ENCODE data around the gene ADA.

ADA gene

DNA sequence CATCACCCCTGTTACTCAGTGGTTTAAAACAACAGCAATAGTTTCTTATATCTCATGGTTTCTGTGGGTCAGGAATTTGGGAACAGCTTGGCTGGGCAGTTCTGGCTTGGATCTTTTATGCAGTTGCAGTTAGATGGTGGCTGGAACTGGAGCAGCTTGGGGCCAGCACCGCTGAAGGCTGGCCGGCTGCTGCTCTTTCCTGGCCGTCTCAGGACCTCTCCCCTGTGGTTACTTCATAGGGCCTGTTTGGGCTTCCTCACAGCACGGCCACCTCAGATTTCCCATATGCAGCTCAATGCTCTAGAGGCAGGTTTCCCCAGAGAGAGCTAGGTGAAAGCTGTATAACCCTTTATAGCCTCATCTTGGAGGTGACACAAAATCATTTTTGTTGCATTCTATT is 53.6 kb downstream of the ADA start (continued):
- TF ChIP-seq, protein P1, sequence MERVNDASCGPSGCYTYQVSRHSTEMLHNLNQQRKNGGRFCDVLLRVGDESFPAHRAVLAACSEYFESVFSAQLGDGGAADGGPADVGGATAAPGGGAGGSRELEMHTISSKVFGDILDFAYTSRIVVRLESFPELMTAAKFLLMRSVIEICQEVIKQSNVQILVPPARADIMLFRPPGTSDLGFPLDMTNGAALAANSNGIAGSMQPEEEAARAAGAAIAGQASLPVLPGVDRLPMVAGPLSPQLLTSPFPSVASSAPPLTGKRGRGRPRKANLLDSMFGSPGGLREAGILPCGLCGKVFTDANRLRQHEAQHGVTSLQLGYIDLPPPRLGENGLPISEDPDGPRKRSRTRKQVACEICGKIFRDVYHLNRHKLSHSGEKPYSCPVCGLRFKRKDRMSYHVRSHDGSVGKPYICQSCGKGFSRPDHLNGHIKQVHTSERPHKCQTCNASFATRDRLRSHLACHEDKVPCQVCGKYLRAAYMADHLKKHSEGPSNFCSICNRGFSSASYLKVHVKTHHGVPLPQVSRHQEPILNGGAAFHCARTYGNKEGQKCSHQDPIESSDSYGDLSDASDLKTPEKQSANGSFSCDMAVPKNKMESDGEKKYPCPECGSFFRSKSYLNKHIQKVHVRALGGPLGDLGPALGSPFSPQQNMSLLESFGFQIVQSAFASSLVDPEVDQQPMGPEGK (CRISPR knock-in tag; IDR thresholded peaks at IDR 0.05; ENCODE audit: borderline replicate concordance): no peak
- TF ChIP-seq ZNF565 (CRISPR knock-in tag; conservative IDR thresholded peaks at IDR 0.05; ENCODE audit: low read depth): no peak
- TF ChIP-seq CSDC2 (CRISPR knock-in tag; IDR thresholded peaks at IDR 0.05): no peak
- no peak for TF ChIP-seq PPARA (CRISPR knock-in tag; IDR thresholded peaks at IDR 0.05; ENCODE audit: borderline replicate concordance)
- no peak for TF ChIP-seq ZFP30 (CRISPR knock-in tag; IDR thresholded peaks at IDR 0.05)
- no peak for TF ChIP-seq GLIS3 (CRISPR knock-in tag; IDR thresholded peaks at IDR 0.05)
- no peak for TF ChIP-seq RARB (CRISPR knock-in tag; IDR thresholded peaks at IDR 0.05)
- TF ChIP-seq ZC3H10 (CRISPR knock-in tag; IDR thresholded peaks at IDR 0.05): no peak
- TF ChIP-seq ESRRG (CRISPR knock-in tag; IDR thresholded peaks at IDR 0.05): no peak
- TF ChIP-seq OSR1 (CRISPR knock-in tag; IDR thresholded peaks at IDR 0.05): no peak

DNA sequence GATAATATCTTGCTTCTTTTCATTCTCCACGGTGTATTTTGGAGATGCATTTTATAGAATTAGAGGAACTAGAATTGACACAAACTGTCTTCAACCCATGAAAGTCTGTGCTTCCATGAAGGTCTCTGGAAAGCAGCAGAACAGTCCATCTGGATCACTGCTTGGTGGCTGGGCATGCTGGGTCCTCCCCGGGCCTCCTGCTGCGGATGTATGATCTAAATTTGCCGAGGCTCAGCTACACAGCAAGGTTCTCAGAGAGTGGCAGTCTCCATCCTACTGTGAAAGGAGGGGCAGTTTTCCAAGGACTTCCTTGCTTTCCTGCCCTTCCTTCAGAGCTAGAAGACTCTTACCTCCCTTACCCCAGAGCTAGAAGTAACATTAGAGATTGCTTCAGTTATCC is 54.0 kb downstream of the ADA start:
- ATAC-seq: no peak
- TF ChIP-seq PPARA (CRISPR knock-in tag; IDR thresholded peaks at IDR 0.05; ENCODE audit: borderline replicate concordance) (no peak), ZC3H10 (CRISPR knock-in tag; IDR thresholded peaks at IDR 0.05) (no peak), ZFP3 (CRISPR knock-in tag; IDR thresholded peaks at IDR 0.05) (no peak), ISL1 (CRISPR knock-in tag; IDR thresholded peaks at IDR 0.05) (no peak), GLIS3 (CRISPR knock-in tag; IDR thresholded peaks at IDR 0.05) (no peak), BACH2 (CRISPR knock-in tag; IDR thresholded peaks at IDR 0.05; ENCODE audit: borderline replicate concordance) (no peak)
- TF ChIP-seq, protein P2, sequence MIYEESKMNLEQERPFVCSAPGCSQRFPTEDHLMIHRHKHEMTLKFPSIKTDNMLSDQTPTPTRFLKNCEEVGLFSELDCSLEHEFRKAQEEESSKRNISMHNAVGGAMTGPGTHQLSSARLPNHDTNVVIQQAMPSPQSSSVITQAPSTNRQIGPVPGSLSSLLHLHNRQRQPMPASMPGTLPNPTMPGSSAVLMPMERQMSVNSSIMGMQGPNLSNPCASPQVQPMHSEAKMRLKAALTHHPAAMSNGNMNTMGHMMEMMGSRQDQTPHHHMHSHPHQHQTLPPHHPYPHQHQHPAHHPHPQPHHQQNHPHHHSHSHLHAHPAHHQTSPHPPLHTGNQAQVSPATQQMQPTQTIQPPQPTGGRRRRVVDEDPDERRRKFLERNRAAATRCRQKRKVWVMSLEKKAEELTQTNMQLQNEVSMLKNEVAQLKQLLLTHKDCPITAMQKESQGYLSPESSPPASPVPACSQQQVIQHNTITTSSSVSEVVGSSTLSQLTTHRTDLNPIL (CRISPR knock-in tag; IDR thresholded peaks at IDR 0.05; ENCODE audit: low read depth): no peak

DNA sequence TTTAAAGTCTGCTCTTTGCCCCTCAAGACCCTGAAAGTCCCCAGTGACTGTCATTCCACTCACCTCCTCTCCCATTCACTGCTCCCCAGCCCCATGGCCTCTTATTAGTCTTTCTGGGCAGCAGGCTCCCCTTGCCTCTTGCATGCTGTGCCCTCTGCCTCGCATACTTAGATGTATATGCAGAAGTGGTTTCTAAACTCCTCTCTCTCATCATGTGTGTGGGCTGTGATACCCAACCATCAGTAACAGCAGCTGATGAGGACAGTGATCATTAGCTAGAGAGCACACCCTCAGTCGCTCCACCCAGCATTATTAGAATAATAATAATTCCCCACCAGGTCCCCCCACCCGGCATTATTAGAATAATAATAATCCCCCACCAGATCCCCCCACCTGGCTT is 54.6 kb downstream of the ADA start:
- TF ChIP-seq, protein P1 (CRISPR knock-in tag; IDR thresholded peaks at IDR 0.05; ENCODE audit: borderline replicate concordance): no peak
- TF ChIP-seq ZNF70 (CRISPR knock-in tag; IDR thresholded peaks at IDR 0.05) (no peak), ZFP3 (CRISPR knock-in tag; IDR thresholded peaks at IDR 0.05) (no peak), ZNF565 (CRISPR knock-in tag; conservative IDR thresholded peaks at IDR 0.05; ENCODE audit: low read depth) (no peak), ISL1 (CRISPR knock-in tag; IDR thresholded peaks at IDR 0.05) (no peak), ZC3H10 (CRISPR knock-in tag; IDR thresholded peaks at IDR 0.05) (no peak), GLIS3 (CRISPR knock-in tag; IDR thresholded peaks at IDR 0.05) (no peak), TOX (CRISPR knock-in tag; IDR thresholded peaks at IDR 0.05; ENCODE audit: borderline replicate concordance) (no peak), CSDC2 (CRISPR knock-in tag; IDR thresholded peaks at IDR 0.05) (no peak), SNAI2 (CRISPR knock-in tag; IDR thresholded peaks at IDR 0.05) (no peak), OSR1 (CRISPR knock-in tag; IDR thresholded peaks at IDR 0.05) (no peak), ARNTL (CRISPR knock-in tag; IDR thresholded peaks at IDR 0.05; ENCODE audit: borderline replicate concordance, low read depth) (no peak), TCF4 (CRISPR knock-in tag; IDR thresholded peaks at IDR 0.05; ENCODE audit: borderline replicate concordance) (no peak)
- TF ChIP-seq, protein P3, sequence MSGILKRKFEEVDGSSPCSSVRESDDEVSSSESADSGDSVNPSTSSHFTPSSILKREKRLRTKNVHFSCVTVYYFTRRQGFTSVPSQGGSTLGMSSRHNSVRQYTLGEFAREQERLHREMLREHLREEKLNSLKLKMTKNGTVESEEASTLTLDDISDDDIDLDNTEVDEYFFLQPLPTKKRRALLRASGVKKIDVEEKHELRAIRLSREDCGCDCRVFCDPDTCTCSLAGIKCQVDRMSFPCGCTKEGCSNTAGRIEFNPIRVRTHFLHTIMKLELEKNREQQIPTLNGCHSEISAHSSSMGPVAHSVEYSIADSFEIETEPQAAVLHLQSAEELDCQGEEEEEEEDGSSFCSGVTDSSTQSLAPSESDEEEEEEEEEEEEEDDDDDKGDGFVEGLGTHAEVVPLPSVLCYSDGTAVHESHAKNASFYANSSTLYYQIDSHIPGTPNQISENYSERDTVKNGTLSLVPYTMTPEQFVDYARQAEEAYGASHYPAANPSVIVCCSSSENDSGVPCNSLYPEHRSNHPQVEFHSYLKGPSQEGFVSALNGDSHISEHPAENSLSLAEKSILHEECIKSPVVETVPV (CRISPR knock-in tag; IDR thresholded peaks at IDR 0.05): no peak
- TF ChIP-seq, protein P4, sequence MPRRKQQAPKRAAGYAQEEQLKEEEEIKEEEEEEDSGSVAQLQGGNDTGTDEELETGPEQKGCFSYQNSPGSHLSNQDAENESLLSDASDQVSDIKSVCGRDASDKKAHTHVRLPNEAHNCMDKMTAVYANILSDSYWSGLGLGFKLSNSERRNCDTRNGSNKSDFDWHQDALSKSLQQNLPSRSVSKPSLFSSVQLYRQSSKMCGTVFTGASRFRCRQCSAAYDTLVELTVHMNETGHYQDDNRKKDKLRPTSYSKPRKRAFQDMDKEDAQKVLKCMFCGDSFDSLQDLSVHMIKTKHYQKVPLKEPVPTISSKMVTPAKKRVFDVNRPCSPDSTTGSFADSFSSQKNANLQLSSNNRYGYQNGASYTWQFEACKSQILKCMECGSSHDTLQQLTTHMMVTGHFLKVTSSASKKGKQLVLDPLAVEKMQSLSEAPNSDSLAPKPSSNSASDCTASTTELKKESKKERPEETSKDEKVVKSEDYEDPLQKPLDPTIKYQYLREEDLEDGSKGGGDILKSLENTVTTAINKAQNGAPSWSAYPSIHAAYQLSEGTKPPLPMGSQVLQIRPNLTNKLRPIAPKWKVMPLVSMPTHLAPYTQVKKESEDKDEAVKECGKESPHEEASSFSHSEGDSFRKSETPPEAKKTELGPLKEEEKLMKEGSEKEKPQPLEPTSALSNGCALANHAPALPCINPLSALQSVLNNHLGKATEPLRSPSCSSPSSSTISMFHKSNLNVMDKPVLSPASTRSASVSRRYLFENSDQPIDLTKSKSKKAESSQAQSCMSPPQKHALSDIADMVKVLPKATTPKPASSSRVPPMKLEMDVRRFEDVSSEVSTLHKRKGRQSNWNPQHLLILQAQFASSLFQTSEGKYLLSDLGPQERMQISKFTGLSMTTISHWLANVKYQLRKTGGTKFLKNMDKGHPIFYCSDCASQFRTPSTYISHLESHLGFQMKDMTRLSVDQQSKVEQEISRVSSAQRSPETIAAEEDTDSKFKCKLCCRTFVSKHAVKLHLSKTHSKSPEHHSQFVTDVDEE (CRISPR knock-in tag; IDR thresholded peaks at IDR 0.05): no peak
- TF ChIP-seq, protein P2 (CRISPR knock-in tag; IDR thresholded peaks at IDR 0.05; ENCODE audit: low read depth): no peak
- no peak for ATAC-seq

Data from SK-N-SH treated with all-trans-retinoic acid at 6 μM for 48 hours (cell line).